Liver (tissue), 10 donors: ENCODE measurements around the gene PRSS8. TPM values are rescaled to one million over a fixed set of nuclear protein-coding genes. Genes with fewer than 3 reads are reported as not detected.

Experiments used
- DNase-seq: peaks from one replicate; pipeline ENCODE4 v3.0.0-alpha.2; 2017; ENCODE audit warnings: low spot score
- H3K27ac ChIP-seq, 2 donors: one replicate each; pipeline ENCODE4 v1.7.0; 2013; ENCODE audit warnings: inconsistent platforms in 2 of 2, low read length in 2 of 2, control low read depth in 1 of 2, low read depth in 1 of 2, mild to moderate bottlenecking in 1 of 2
- H3K27me3 ChIP-seq, 4 donors: one replicate each; pipeline versions ENCODE4 v1.6.1 to v1.7.0; 2013; ENCODE audit warnings: low read length in 3 of 4, inconsistent platforms in 1 of 4, mild to moderate bottlenecking in 1 of 4, moderate library complexity in 1 of 4; ENCODE audit not compliant: control insufficient read depth in 4 of 4, insufficient read depth in 4 of 4
- H3K36me3 ChIP-seq, 4 donors: one replicate each; pipeline versions ENCODE4 v1.6.1 to v1.7.0; 2013; ENCODE audit warnings: low read length in 3 of 4, mild to moderate bottlenecking in 3 of 4, low read depth in 1 of 4, moderate library complexity in 1 of 4; ENCODE audit not compliant: control insufficient read depth in 4 of 4, insufficient read depth in 3 of 4
- H3K4me1 ChIP-seq, 4 donors: one replicate each; pipeline versions ENCODE4 v1.6.1 to v1.7.0; 2013; ENCODE audit warnings: low read length in 3 of 4, mild to moderate bottlenecking in 3 of 4, moderate library complexity in 1 of 4; ENCODE audit not compliant: control insufficient read depth in 4 of 4, insufficient read depth in 4 of 4
- H3K4me3 ChIP-seq, 3 donors: one replicate each; pipeline versions ENCODE4 v1.6.1 to v1.7.0; 2013; ENCODE audit warnings: low read length in 3 of 3, control low read depth in 1 of 3, low read depth in 1 of 3, mild to moderate bottlenecking in 1 of 3
- H3K9ac ChIP-seq, 2 donors: one replicate each; pipeline ENCODE4 v1.7.0; 2013; ENCODE audit warnings: low read length in 2 of 2, mild to moderate bottlenecking in 2 of 2, moderate library complexity in 2 of 2, control low read depth in 1 of 2, low read depth in 1 of 2
- H3K9me3 ChIP-seq, 4 donors: one replicate each; pipeline versions ENCODE4 v1.6.1 to v1.7.0; 2013; ENCODE audit warnings: low read length in 3 of 4; ENCODE audit not compliant: control insufficient read depth in 4 of 4
- FOXA2 ChIP-seq: IDR thresholded peaks from 2 replicates; pipeline ENCODE4 v1.6.1; 2016; ENCODE audit warnings: antibody characterized with exemption
- JUND ChIP-seq, 2 donors: IDR thresholded peaks; 2 replicates each; pipeline ENCODE4 v1.6.1; 2016; ENCODE audit warnings: antibody characterized with exemption in 2 of 2
- YY1 ChIP-seq: IDR thresholded peaks from 2 replicates; pipeline ENCODE4 v1.6.1; 2016; ENCODE audit warnings: antibody characterized with exemption, mild to moderate bottlenecking
- WGBS: extraction: QIAGEN DNeasy Blood & Tissue Kit; methylation state at CpG from one replicate; pipeline ENCODE4 v1.1.7; 2013; 5-methylcytosine and 5-hydroxymethylcytosine counted together
- polyA plus RNA-seq, 2 donors: library from polyadenylated mRNA; stranded (reverse) in 1 of 2; unstranded in 1 of 2; fragments of 200-250 nt in 1 of 2; fragments of >200 nt in 1 of 2; fragmentation: Nextera tagmentation in 1 of 2; extraction: Ambion mirVana in 1 of 2; gene quantifications; one replicate each; pipeline versions ENCODE4 v1.2.1 to v1.2.3, GENCODE V29; 2013 to 2015
- small RNA-seq: library from RNA; depleted of rRNA; stranded (forward); fragments of <200 nt; gene quantifications from one replicate; pipeline ENCODE3, GENCODE V24; 2014
- total RNA-seq, 2 donors: library from RNA; depleted of rRNA; stranded (reverse); fragments of >200 nt; gene quantifications; one replicate each; pipeline ENCODE4 v1.2.3, GENCODE V29; 2014
- donor health status: healthy.
- donor health status: healthy.
- donor health status: healthy.
- donor health status: healthy.
- donor health status: healthy.

Gene PRSS8
- total and polyA plus RNA-seq, 4 donors, result 1.1 to 50.1 (median 8.4) TPM

GRCh38 chr16:31083081-31083480, 52.4 kb downstream of the PRSS8 start:
- WGBS, result 74% methylated on average over 9 of the region's 9 CpGs
- H3K9ac ChIP-seq, result no peak overlapping the region
- peaks cover 5 to 59% (median 26%) of the 10 kb centered on the region in 4 donors for H3K36me3 ChIP-seq
- H3K4me1 ChIP-seq, result no peaks in the 10 kb centered on the region
- H3K27me3 ChIP-seq, result no peaks in the 10 kb centered on the region
- no peak overlapping the region for H3K27ac ChIP-seq
- no peak for DNase-seq
- no peaks in the 10 kb centered on the region for H3K9me3 ChIP-seq
- TF ChIP-seq YY1 (no peak), JUND (IDR thresholded peaks at IDR 0.05) (no peak)
- no peak overlapping the region for H3K4me3 ChIP-seq

GRCh38 chr16:31082368-31083045, 53.0 kb downstream of the PRSS8 start:
- Histone ChIP-seq H3K9ac (no peak overlapping the region), H3K36me3 (peaks cover 5 to 64% (median 28%) of the 10 kb centered on the region in 4 donors), H3K27me3 (no peaks in the 10 kb centered on the region), H3K4me3 (no peak overlapping the region), H3K9me3 (no peaks in the 10 kb centered on the region), H3K4me1 (no peaks in the 10 kb centered on the region), H3K27ac (no peak overlapping the region)
- no peak for DNase-seq
- WGBS, result 87% methylated on average over 14 of the region's 14 CpGs
- no peak for TF ChIP-seq FOXA2

Small RNAs within 50 kb of the gene (small RNA-seq; reads per million reads assigned to genes)
- gene AC009088.4, result not detected
- gene NDUFA3P6, result not detected

Other genes with a start within 250 kb of the PRSS8 start
- 1 to 10 TPM; 3.4 to 6.1 TPM for gene BCL7C, start 241.7 kb downstream of the PRSS8 start, total RNA-seq
- 1 to 10 TPM; 4.9 to 7.1 TPM for gene BCL7C, start 241.7 kb downstream of the PRSS8 start, polyA plus RNA-seq
- under 1 TPM in 1 of 2 donors, not detected in 1; 0.75 TPM for gene CTF1, start 239.1 kb downstream of the PRSS8 start, total RNA-seq
- gene CTF1, start 239.1 kb downstream of the PRSS8 start, polyA plus RNA-seq, result under 1 TPM; 0.19 to 0.35 TPM
- gene FBXL19, start 212.2 kb downstream of the PRSS8 start, total RNA-seq, result 1 to 10 TPM; 3.0 to 4.8 TPM
- 1 to 10 TPM in 1 of 2 donors, under 1 TPM in 1; 0.31 to 2.4 TPM for gene FBXL19, start 212.2 kb downstream of the PRSS8 start, polyA plus RNA-seq
- 10 to 100 TPM; 26.6 to 39.1 TPM for gene ORAI3, start 186.7 kb downstream of the PRSS8 start, total RNA-seq
- gene ORAI3, start 186.7 kb downstream of the PRSS8 start, polyA plus RNA-seq, result 10 to 100 TPM; 28.8 to 34.1 TPM
- 1 to 10 TPM; 3.6 to 3.8 TPM for gene SETD1A, start 178.0 kb downstream of the PRSS8 start, total RNA-seq
- 1 to 10 TPM; 2.7 to 4.9 TPM for gene SETD1A, start 178.0 kb downstream of the PRSS8 start, polyA plus RNA-seq
- gene HSD3B7, start 150.5 kb downstream of the PRSS8 start, total RNA-seq, result 10 to 100 TPM; 23.9 to 84.8 TPM
- gene HSD3B7, start 150.5 kb downstream of the PRSS8 start, polyA plus RNA-seq, result 10 to 100 TPM; 74.0 to 93.9 TPM
- 1 to 10 TPM in 1 of 2 donors, under 1 TPM in 1; 0.09 to 1.2 TPM for gene STX1B, start 125.1 kb downstream of the PRSS8 start, total RNA-seq
- gene STX1B, start 125.1 kb downstream of the PRSS8 start, polyA plus RNA-seq, result under 1 TPM; 0.19 to 0.82 TPM
- gene STX4, start 102.2 kb downstream of the PRSS8 start, total RNA-seq, result 10 to 100 TPM; 11.4 to 19.8 TPM
- 10 to 100 TPM; 14.9 to 22.1 TPM for gene STX4, start 102.2 kb downstream of the PRSS8 start, polyA plus RNA-seq
- gene ZNF668, start 61.5 kb downstream of the PRSS8 start, total RNA-seq, result 1 to 10 TPM; 4.4 to 4.8 TPM
- 1 to 10 TPM in 1 of 2 donors, under 1 TPM in 1; 0.92 to 3.3 TPM for gene ZNF668, start 61.5 kb downstream of the PRSS8 start, polyA plus RNA-seq
- gene ZNF646, start 61.3 kb downstream of the PRSS8 start, total RNA-seq, result 1 to 10 TPM; 5.4 to 9.6 TPM
- gene ZNF646, start 61.3 kb downstream of the PRSS8 start, polyA plus RNA-seq, result 1 to 10 TPM in 1 of 2 donors, under 1 TPM in 1; 0.89 to 2.7 TPM
- gene PRSS53, start 46.8 kb downstream of the PRSS8 start, total RNA-seq, result 10 to 100 TPM in 1 of 2 donors, under 1 TPM in 1; 0.51 to 14.5 TPM
- gene PRSS53, start 46.8 kb downstream of the PRSS8 start, polyA plus RNA-seq, result 1 to 10 TPM; 1.6 to 4.4 TPM
- 100 to 1,000 TPM in 1 of 2 donors, 10 to 100 TPM in 1; 29.9 to 166 TPM for gene VKORC1, start 40.9 kb downstream of the PRSS8 start, total RNA-seq
- 100 to 1,000 TPM; 360 to 519 TPM for gene VKORC1, start 40.9 kb downstream of the PRSS8 start, polyA plus RNA-seq
- 10 to 100 TPM; 10.0 to 29.5 TPM for gene BCKDK, start 27.3 kb downstream of the PRSS8 start, total RNA-seq
- gene BCKDK, start 27.3 kb downstream of the PRSS8 start, polyA plus RNA-seq, result 10 to 100 TPM; 40.2 to 41.6 TPM
- gene KAT8, start 18.1 kb downstream of the PRSS8 start, total RNA-seq, result 10 to 100 TPM; 20.9 to 37.4 TPM
- 10 to 100 TPM; 15.9 to 18.3 TPM for gene KAT8, start 18.1 kb downstream of the PRSS8 start, polyA plus RNA-seq
- under 1 TPM; 0.09 to 0.50 TPM for gene PRSS36, start 14.3 kb upstream of the PRSS8 start, total RNA-seq
- 1 to 10 TPM in 1 of 2 donors, under 1 TPM in 1; 0.74 to 2.1 TPM for gene PRSS36, start 14.3 kb upstream of the PRSS8 start, polyA plus RNA-seq
- 10 to 100 TPM; 36.4 to 51.5 TPM for gene FUS, start 44.4 kb upstream of the PRSS8 start, total RNA-seq
- gene FUS, start 44.4 kb upstream of the PRSS8 start, polyA plus RNA-seq, result 10 to 100 TPM in 1 of 2 donors, 1 to 10 TPM in 1; 7.5 to 42.3 TPM
- gene PYCARD, start 67.0 kb upstream of the PRSS8 start, total RNA-seq, result 10 to 100 TPM in 1 of 2 donors, 1 to 10 TPM in 1; 6.7 to 35.9 TPM
- gene PYCARD, start 67.0 kb upstream of the PRSS8 start, polyA plus RNA-seq, result 10 to 100 TPM in 1 of 2 donors, 1 to 10 TPM in 1; 9.7 to 11.8 TPM
- gene TRIM72, start 78.4 kb upstream of the PRSS8 start, total RNA-seq, result under 1 TPM in 1 of 2 donors, not detected in 1; under 0.01 TPM
- under 1 TPM; 0.02 to 0.10 TPM for gene TRIM72, start 78.4 kb upstream of the PRSS8 start, polyA plus RNA-seq
- not detected for gene PYDC1, start 81.4 kb upstream of the PRSS8 start, total RNA-seq
- not detected for gene PYDC1, start 81.4 kb upstream of the PRSS8 start, polyA plus RNA-seq
- 10 to 100 TPM in 1 of 2 donors, 1 to 10 TPM in 1; 5.3 to 10.1 TPM for gene ITGAM, start 124.2 kb upstream of the PRSS8 start, total RNA-seq
- 1 to 10 TPM in 1 of 2 donors, under 1 TPM in 1; 0.65 to 2.9 TPM for gene ITGAM, start 124.2 kb upstream of the PRSS8 start, polyA plus RNA-seq
- 1 to 10 TPM; 2.5 to 9.6 TPM for gene ITGAX, start 219.4 kb upstream of the PRSS8 start, total RNA-seq
- 1 to 10 TPM; 1.1 to 1.2 TPM for gene ITGAX, start 219.4 kb upstream of the PRSS8 start, polyA plus RNA-seq